WTC11 (cell line): Measurements from ENCODE around the gene GTPBP3. TPM values are rescaled to one million over a fixed set of nuclear protein-coding genes. Genes with fewer than 3 reads are reported as not detected.

Experiments used
- CTCF ChIP-seq: fragments of 200-600 bp; IDR thresholded peaks from 2 replicates; pipeline ENCODE4 v1.8.0; 2022; ENCODE audit warnings: antibody characterized with exemption
- EMX1 ChIP-seq: fragments of 250-450 bp; sonication (Bioruptor Pico); IDR thresholded peaks from 2 replicates; pipeline ENCODE4 v1.8.0; 2021; ENCODE audit warnings: mild to moderate bottlenecking
- ETV6 ChIP-seq: sonication (generic); formaldehyde crosslinking; IDR thresholded peaks from 2 replicates; pipeline ENCODE4 v1.8.1; 2022; ENCODE audit warnings: mild to moderate bottlenecking, missing genetic modification reagents
- FOXK1 ChIP-seq: sonication (generic); formaldehyde crosslinking; IDR thresholded peaks from 2 replicates; pipeline ENCODE4 v1.8.0; 2022; ENCODE audit warnings: mild to moderate bottlenecking, moderate library complexity, missing genetic modification reagents
- FOXP4 ChIP-seq: sonication (generic); formaldehyde crosslinking; IDR thresholded peaks from 2 replicates; pipeline ENCODE4 v1.8.0; 2022; ENCODE audit warnings: mild to moderate bottlenecking, missing genetic modification reagents
- GABPB1 ChIP-seq: sonication (generic); formaldehyde crosslinking; IDR thresholded peaks from 2 replicates; pipeline ENCODE4 v1.8.1; 2023; ENCODE audit warnings: mild to moderate bottlenecking, missing genetic modification reagents
- GRHL2 ChIP-seq: fragments of 250-450 bp; sonication (Bioruptor Pico); IDR thresholded peaks from 2 replicates; pipeline ENCODE4 v1.8.0; 2022; ENCODE audit warnings: mild to moderate bottlenecking, moderate library complexity; ENCODE audit not compliant: insufficient replicate concordance, severe bottlenecking
- HMGXB4 ChIP-seq: sonication (generic); formaldehyde crosslinking; IDR thresholded peaks from 2 replicates; pipeline ENCODE4 v1.8.1; 2023; ENCODE audit warnings: mild to moderate bottlenecking, moderate library complexity, missing genetic modification reagents
- IRF2 ChIP-seq: sonication (generic); formaldehyde crosslinking; IDR thresholded peaks from 2 replicates; pipeline ENCODE4 v1.8.0; 2022; ENCODE audit warnings: low read depth, missing genetic modification reagents, borderline replicate concordance
- NR3C1 ChIP-seq: sonication (generic); formaldehyde crosslinking; conservative IDR thresholded peaks from 2 replicates; pipeline ENCODE4 v1.8.1; 2023; ENCODE audit warnings: low read depth, mild to moderate bottlenecking, missing genetic modification reagents
- OVOL2 ChIP-seq: fragments of 250-450 bp; sonication (Bioruptor Pico); IDR thresholded peaks from 2 replicates; pipeline ENCODE4 v1.9.0; 2021; ENCODE audit warnings: mild to moderate bottlenecking, borderline replicate concordance
- PRDM15 ChIP-seq: sonication (generic); formaldehyde crosslinking; IDR thresholded peaks from 2 replicates; pipeline ENCODE4 v1.8.0; 2022; ENCODE audit warnings: missing genetic modification reagents
- SMAD4 ChIP-seq: sonication (generic); formaldehyde crosslinking; IDR thresholded peaks from 2 replicates; pipeline ENCODE4 v1.8.0; 2022; ENCODE audit warnings: mild to moderate bottlenecking, missing genetic modification reagents
- TEAD1 ChIP-seq: sonication (generic); formaldehyde crosslinking; IDR thresholded peaks from 2 replicates; pipeline ENCODE4 v1.8.0; 2022; ENCODE audit warnings: mild to moderate bottlenecking, missing genetic modification reagents
- ZNF121 ChIP-seq: sonication (generic); formaldehyde crosslinking; IDR thresholded peaks from 2 replicates; pipeline ENCODE4 v1.8.0; 2023; ENCODE audit warnings: missing genetic modification reagents
- ZNF317 ChIP-seq: sonication (generic); formaldehyde crosslinking; IDR thresholded peaks from 2 replicates; pipeline ENCODE4 v1.8.1; 2023; ENCODE audit warnings: low read depth, mild to moderate bottlenecking, moderate library complexity, missing genetic modification reagents, borderline replicate concordance
- ZNF396 ChIP-seq: fragments of 250-450 bp; sonication (Bioruptor Pico); IDR thresholded peaks from 2 replicates; pipeline ENCODE4 v1.8.0; 2021; ENCODE audit warnings: mild to moderate bottlenecking, moderate library complexity, borderline replicate concordance
- ZNF512 ChIP-seq: sonication (generic); formaldehyde crosslinking; IDR thresholded peaks from 2 replicates; pipeline ENCODE4 v1.8.1; 2022; ENCODE audit warnings: missing genetic modification reagents, borderline replicate concordance
- total RNA-seq: library from RNA; stranded (reverse); gene quantifications from 3 replicates; pipeline ENCODE4 v1.2.3, GENCODE V29; 2021

Gene GTPBP3
- total RNA-seq, 1 experiment from 2014 or later = 93.0 TPM

- no peak for TF ChIP-seq PRDM15 (CRISPR knock-in tag)
- no peak for TF ChIP-seq NR3C1 (CRISPR knock-in tag)
- TF ChIP-seq ZNF396 = no peak
- TF ChIP-seq SMAD4 = no peak
- peak; percentile 82; the same call in 1 of the 2 replicates for TF ChIP-seq FOXK1 (CRISPR knock-in tag)
- no peak for TF ChIP-seq ZNF512 (CRISPR knock-in tag)
- TF ChIP-seq ZNF317 (CRISPR knock-in tag) = no peak
- no peak for TF ChIP-seq GRHL2
- no peak for TF ChIP-seq IRF2 (CRISPR knock-in tag)
- peak; percentile 80; the same call in 1 of the 2 replicates for TF ChIP-seq HMGXB4
- 0 out of 2 replicates have a peak, but pooled peaks have one; percentile 45 for TF ChIP-seq ZNF121 (CRISPR knock-in tag)
- TF ChIP-seq ETV6 (CRISPR knock-in tag) = peak; percentile 51; the same call in 1 of the 2 replicates
- TF ChIP-seq CTCF = 0 out of 2 replicates have a peak, but pooled peaks have one; percentile 17
- no peak for TF ChIP-seq OVOL2 (CRISPR knock-in tag)
- TF ChIP-seq EMX1 = no peak
- no peak for TF ChIP-seq TEAD1 (CRISPR knock-in tag)
- peak; percentile 86; the same call in 1 of the 2 replicates for TF ChIP-seq FOXP4
- no peak for TF ChIP-seq GABPB1 (CRISPR knock-in tag)
Observed at GRCh38 chr19:17327654-17328516, 9.5 kb upstream of the GTPBP3 start (continued).
